Keratinocyte (primary cell): Measurements from ENCODE around the gene GPC5. TPM values are rescaled to one million over a fixed set of nuclear protein-coding genes. Genes with fewer than 3 reads are reported as not detected.

Experiments
- DNase-seq: peaks from one replicate; pipeline ENCODE4 v3.0.0-alpha.2; 2011; ENCODE audit warnings: low read depth, missing footprints, low spot score
- FAIRE-seq: peaks from 2 replicates; lab custom pipeline; 2011; peaks lifted over from hg19 to GRCh38; lab: Jason Lieb, UNC
- H2AFZ ChIP-seq: 2 replicates; pipeline ENCODE4 v1.6.0; 2012; ENCODE audit warnings: low read length, control low read depth, inconsistent platforms; ENCODE audit not compliant: control insufficient read depth
- H3K27ac ChIP-seq: 2 replicates; pipeline ENCODE4 v1.5.1; 2011; ENCODE audit warnings: low read length; ENCODE audit not compliant: control insufficient read depth, insufficient read depth
- H3K27me3 ChIP-seq: 3 replicates; pipeline ENCODE4 v1.6.0; 2011; ENCODE audit warnings: low read length; ENCODE audit not compliant: control insufficient read depth, insufficient read depth; ENCODE audit errors: extremely low read depth
- H3K36me3 ChIP-seq, 2 experiments: 2 replicates in 1 of 2; 3 replicates in 1 of 2; pipeline ENCODE4 v1.5.1; 2011; ENCODE audit warnings: low read length in 2 of 2, mild to moderate bottlenecking in 1 of 2; ENCODE audit not compliant: control insufficient read depth in 2 of 2, insufficient read depth in 2 of 2; ENCODE audit errors: extremely low read depth in 1 of 2
- H3K4me1 ChIP-seq: 3 replicates; pipeline ENCODE4 v1.5.1; 2011; ENCODE audit warnings: low read length; ENCODE audit not compliant: control insufficient read depth, insufficient read depth; ENCODE audit errors: extremely low read depth
- H3K4me2 ChIP-seq: 3 replicates; pipeline ENCODE4 v1.6.0; 2011; ENCODE audit warnings: low read depth, low read length; ENCODE audit not compliant: control insufficient read depth, insufficient read depth; ENCODE audit errors: extremely low read depth
- H3K4me3 ChIP-seq, 3 experiments: fragments of 200-600 bp in 1 of 3; sonication (generic) in 1 of 3; 2 replicates in 2 of 3; 3 replicates in 1 of 3; pipeline ENCODE4 v1.5.1; 2011 to 2016; ENCODE audit warnings: low read length in 3 of 3, mild to moderate bottlenecking in 3 of 3, control low read depth in 2 of 3, inconsistent platforms in 1 of 3, low read depth in 1 of 3, mixed read lengths in 1 of 3, mixed run types in 1 of 3, moderate library complexity in 1 of 3; ENCODE audit not compliant: control insufficient read depth in 2 of 3, insufficient read depth in 2 of 3; ENCODE audit errors: extremely low read depth in 1 of 3
- H3K79me2 ChIP-seq: 2 replicates; pipeline ENCODE4 v1.6.0; 2012; ENCODE audit warnings: low read length; ENCODE audit not compliant: control insufficient read depth, insufficient read depth
- H3K9ac ChIP-seq: 3 replicates; pipeline ENCODE4 v1.6.0; 2011; ENCODE audit warnings: low read length; ENCODE audit not compliant: control insufficient read depth, insufficient read depth; ENCODE audit errors: extremely low read depth
- H3K9me1 ChIP-seq: 3 replicates; pipeline ENCODE4 v1.6.0; 2011; ENCODE audit warnings: low read length; ENCODE audit not compliant: control insufficient read depth, insufficient read depth; ENCODE audit errors: extremely low read depth
- H3K9me3 ChIP-seq: 2 replicates; pipeline ENCODE4 v1.5.1; 2012; ENCODE audit warnings: low read depth, low read length; ENCODE audit not compliant: control insufficient read depth
- H4K20me1 ChIP-seq: 3 replicates; pipeline ENCODE4 v1.6.0; 2011; ENCODE audit warnings: low read length; ENCODE audit not compliant: control insufficient read depth, insufficient read depth; ENCODE audit errors: extremely low read depth
- CTCF ChIP-seq, 3 experiments: IDR thresholded peaks in 1 of 3; conservative IDR thresholded peaks in 1 of 3; optimal IDR thresholded peaks in 1 of 3; 2 replicates in 2 of 3; 3 replicates in 1 of 3; pipeline versions ENCODE3 to v1.5.1; 2011; ENCODE audit warnings: low read length in 3 of 3, mild to moderate bottlenecking in 3 of 3, moderate library complexity in 2 of 3, control low read depth in 1 of 3, inconsistent platforms in 1 of 3; ENCODE audit not compliant: insufficient read depth in 2 of 3; ENCODE audit errors: extremely low read depth in 1 of 3
- EZH2 ChIP-seq: IDR thresholded peaks from one replicate; pipeline ENCODE4 v1.6.1; 2012; ENCODE audit warnings: inconsistent platforms, mild to moderate bottlenecking, low read length, moderate library complexity
- dilution Hi-C: fragments of 300-500 bp; cut with MboI; formaldehyde crosslinking; loops from one replicate; pipeline ENCODE4 v1.7.0; 2020; ENCODE audit warnings: low sequenced_read_pairs; ENCODE audit not compliant: extremely low pct_ligation_motif_present
- polyA plus RNA-seq, 5 experiments: library from polyadenylated mRNA; depleted of rRNA in 3 of 5; stranded (reverse) in 3 of 5; stranded (forward) in 1 of 5; unstranded in 1 of 5; fragments of >200 nt; gene quantifications; 1 replicate in 1 of 5; 2 replicates in 3 of 5; 3 replicates in 1 of 5; pipeline versions ENCODE4 v1.2.1 to v1.2.3, GENCODE V29; 2011 to 2012; ENCODE audit warnings: missing spikeins in 2 of 5, low read depth in 1 of 5, low replicate concordance in 1 of 5

The GPC5 gene
- polyA plus RNA-seq, 1 donor (not counting 4 experiments of a cell fraction or from before 2014, with no cell fraction given), result 0.10 TPM

DNA sequence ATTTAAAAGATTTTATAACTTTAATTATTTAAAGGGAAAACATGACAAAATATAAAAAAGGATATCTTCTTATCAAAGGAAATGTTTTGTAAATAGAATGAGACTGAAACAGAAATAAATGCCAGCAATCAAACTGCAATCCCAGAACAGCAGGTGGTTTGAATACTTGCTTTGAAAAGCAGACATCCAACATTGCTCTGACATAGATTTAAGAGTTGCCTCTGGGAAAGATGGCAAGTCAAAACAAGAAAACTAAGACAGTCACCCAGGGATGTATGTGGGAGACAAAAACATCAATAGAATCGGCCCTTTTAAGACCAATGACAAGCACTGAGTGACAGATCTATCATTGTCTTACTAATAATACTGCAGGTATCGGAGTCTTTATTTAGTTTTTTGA, 1038.5 kb downstream of the GPC5 start:
- FAIRE-seq (no peak), DNase-seq (no peak)
- H3K9me3 ChIP-seq, result no peaks in the 10 kb centered on the region
- no peaks in the 10 kb centered on the region for H3K79me2 ChIP-seq
- no peaks in the 10 kb centered on the region for H4K20me1 ChIP-seq
- H3K9me1 ChIP-seq, result no peaks in the 10 kb centered on the region
- no peak overlapping the region for H3K4me2 ChIP-seq
- no peaks in the 10 kb centered on the region for H3K4me1 ChIP-seq
- no peak overlapping the region for H2AFZ ChIP-seq
- H3K27me3 ChIP-seq, result no peaks in the 10 kb centered on the region
- TF ChIP-seq CTCF (optimal IDR thresholded peaks at IDR 0.05 in 1 of 3, IDR thresholded peaks at IDR 0.05 in 1 of 3, conservative IDR thresholded peaks at IDR 0.05 in 1 of 3; ENCODE audit: extremely low read depth in 1 of 3, insufficient read depth in 2 of 3, low read length in 3 of 3), result no peak
- no peak for TF ChIP-seq EZH2
- H3K4me3 ChIP-seq, result no peak overlapping the region
- H3K9ac ChIP-seq, result no peak overlapping the region
- H3K27ac ChIP-seq, result no peak overlapping the region
- dilution Hi-C loops, result no loop called here
- no peaks in the 10 kb centered on the region for H3K36me3 ChIP-seq

DNA sequence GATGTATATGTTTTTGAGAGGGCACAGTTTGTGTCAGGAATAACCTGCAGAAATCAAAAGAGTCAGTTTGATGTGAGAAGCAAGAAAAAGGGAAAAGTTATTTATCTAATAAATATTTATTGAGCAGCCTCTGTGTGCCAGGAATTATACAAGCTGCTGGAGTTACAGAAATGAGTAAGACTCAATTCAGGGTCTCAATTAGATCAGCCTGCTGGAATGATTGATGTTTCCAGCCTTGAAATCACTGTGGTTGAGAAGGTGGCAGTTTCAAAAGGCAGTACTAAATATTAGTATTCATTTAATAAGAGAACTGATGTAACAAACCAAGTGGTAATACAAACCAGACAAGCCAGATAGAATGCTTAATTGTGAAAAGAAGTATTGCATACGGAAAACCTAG, 1045.8 kb downstream of the GPC5 start:
- no peaks in the 10 kb centered on the region for H4K20me1 ChIP-seq
- DNase-seq (no peak), FAIRE-seq (no peak)
- H3K9ac ChIP-seq, result no peak overlapping the region
- TF ChIP-seq CTCF (optimal IDR thresholded peaks at IDR 0.05 in 1 of 3, IDR thresholded peaks at IDR 0.05 in 1 of 3, conservative IDR thresholded peaks at IDR 0.05 in 1 of 3; ENCODE audit: extremely low read depth in 1 of 3, insufficient read depth in 2 of 3, low read length in 3 of 3), result no peak
- TF ChIP-seq EZH2, result no peak
- H3K36me3 ChIP-seq, result no peaks in the 10 kb centered on the region
- H3K9me1 ChIP-seq, result no peaks in the 10 kb centered on the region
- no peaks in the 10 kb centered on the region for H3K79me2 ChIP-seq
- H3K4me3 ChIP-seq, result no peak overlapping the region
- no peaks in the 10 kb centered on the region for H3K4me1 ChIP-seq
- dilution Hi-C loops, result no loop called here
- H3K9me3 ChIP-seq, result no peaks in the 10 kb centered on the region
- no peak overlapping the region for H3K4me2 ChIP-seq
- H2AFZ ChIP-seq, result no peak overlapping the region
- no peaks in the 10 kb centered on the region for H3K27me3 ChIP-seq
- no peak overlapping the region for H3K27ac ChIP-seq
